Airway epithelial cell (primary cell): ENCODE measurements around the gene EDN1. TPM values are rescaled to one million over a fixed set of nuclear protein-coding genes. Genes with fewer than 3 reads are reported as not detected.

Source experiments
- total RNA-seq: library from RNA; depleted of rRNA; stranded (reverse); fragments of >200 nt; gene quantifications from 2 replicates; pipeline ENCODE4 v1.2.3, GENCODE V29; 2015

Gene EDN1
- 8.1 and 8.6 TPM in 2 replicates for total RNA-seq

GRCh38 chr6:12289933-12290820 is at the start of gene EDN1:
Gene EDN1, plus strand, starts transcription at chr6:12290361. Its CDS starts 269 bp downstream, at chr6:12290630.

